GM12873 (cell line): ENCODE results near the gene PLPPR3.

Experiments used
- TF ChIP-seq, protein P1 (sequence below): IDR thresholded peaks from 2 replicates; pipeline ENCODE4 v1.5.1; 2012; ENCODE audit warnings: low read depth, mild to moderate bottlenecking, moderate library complexity, low read length, control low read depth; ENCODE audit not compliant: insufficient read depth; ENCODE audit errors: missing control alignments

PLPPR3 gene

DNA sequence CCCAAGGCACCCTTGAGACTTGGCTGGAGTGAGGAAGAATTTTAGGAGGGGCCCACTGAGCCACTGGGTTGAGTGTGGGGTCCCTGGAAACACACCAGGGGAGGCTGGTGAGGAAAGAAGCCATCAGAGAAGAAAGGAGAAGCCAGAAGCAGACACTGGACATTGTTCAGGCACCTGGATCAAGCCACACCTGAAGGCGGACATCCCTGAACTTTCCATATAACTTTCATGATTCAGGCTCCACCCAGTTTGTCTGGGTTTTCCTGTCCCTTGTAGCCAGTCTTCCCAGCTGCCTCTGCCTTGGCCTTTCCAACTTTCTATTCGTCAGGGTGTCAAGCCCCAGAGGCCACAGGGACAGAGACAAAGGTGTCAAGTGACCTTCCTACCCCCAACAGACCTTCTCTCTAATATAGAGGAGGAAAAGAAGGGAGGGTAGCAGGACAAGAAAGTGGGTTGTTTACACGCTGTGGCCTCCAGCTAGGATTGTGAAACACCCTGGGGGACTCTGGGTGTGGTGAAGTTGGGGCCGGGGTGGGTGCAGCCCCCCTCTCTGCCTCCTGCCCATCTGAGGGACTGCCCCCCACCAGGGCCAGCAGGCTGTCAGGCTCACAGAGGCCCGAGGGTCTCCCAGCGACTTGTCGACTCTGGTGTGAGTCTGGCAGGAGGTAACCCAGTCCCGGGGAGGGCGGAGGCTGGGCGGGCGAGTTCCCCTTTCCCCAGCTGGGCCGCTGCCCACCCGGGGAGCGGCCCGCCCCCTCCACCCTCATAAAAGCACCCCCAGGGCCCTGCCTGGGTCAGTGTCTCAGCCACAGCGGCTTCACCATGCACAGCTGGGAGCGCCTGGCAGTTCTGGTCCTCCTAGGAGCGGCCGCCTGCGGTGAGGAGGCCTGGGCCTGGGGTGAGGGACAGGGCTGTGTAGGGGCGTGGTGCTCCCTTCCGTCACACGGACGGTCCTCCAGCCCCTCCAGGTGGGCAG lies 37.4 kb upstream of the PLPPR3 start, which contains the start of gene CFD:
CFD (plus strand) TSS at position 797 of the 976 bp plus-strand sequence; CDS start at position 823, 26 bp downstream.
- TF ChIP-seq, protein P1, sequence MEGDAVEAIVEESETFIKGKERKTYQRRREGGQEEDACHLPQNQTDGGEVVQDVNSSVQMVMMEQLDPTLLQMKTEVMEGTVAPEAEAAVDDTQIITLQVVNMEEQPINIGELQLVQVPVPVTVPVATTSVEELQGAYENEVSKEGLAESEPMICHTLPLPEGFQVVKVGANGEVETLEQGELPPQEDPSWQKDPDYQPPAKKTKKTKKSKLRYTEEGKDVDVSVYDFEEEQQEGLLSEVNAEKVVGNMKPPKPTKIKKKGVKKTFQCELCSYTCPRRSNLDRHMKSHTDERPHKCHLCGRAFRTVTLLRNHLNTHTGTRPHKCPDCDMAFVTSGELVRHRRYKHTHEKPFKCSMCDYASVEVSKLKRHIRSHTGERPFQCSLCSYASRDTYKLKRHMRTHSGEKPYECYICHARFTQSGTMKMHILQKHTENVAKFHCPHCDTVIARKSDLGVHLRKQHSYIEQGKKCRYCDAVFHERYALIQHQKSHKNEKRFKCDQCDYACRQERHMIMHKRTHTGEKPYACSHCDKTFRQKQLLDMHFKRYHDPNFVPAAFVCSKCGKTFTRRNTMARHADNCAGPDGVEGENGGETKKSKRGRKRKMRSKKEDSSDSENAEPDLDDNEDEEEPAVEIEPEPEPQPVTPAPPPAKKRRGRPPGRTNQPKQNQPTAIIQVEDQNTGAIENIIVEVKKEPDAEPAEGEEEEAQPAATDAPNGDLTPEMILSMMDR, result no peak

- TF ChIP-seq, protein P1, result no peak
Measured at GRCh38 chr19:858284-858683, 36.5 kb upstream of the PLPPR3 start.

- TF ChIP-seq, protein P1, result no peak
Measured at GRCh38 chr19:855566-856120, 33.9 kb upstream of the PLPPR3 start.

DNA sequence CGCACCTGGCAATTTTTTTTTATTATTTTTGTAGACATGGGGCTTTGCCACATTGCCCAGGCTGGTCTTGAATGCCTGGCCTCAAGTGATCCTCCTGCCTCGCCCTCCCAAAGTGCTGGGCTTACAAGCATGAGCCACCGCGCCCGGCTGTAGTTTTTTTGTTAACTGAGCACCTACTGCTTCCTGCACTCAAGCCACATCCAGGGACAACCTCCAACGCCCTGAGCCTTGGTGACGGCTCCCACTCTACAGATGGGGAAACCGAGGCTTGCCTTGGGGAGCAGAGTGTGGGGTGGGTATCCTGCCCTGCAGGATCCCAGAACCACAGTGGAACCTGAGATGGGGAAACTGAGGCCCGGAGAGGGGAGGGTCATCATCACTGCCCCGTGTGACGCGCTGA lies 33.4 kb upstream of the PLPPR3 start:
- TF ChIP-seq, protein P1, result no peak

- TF ChIP-seq, protein P1, result no peak
Measured at GRCh38 chr19:854549-854948, 32.8 kb upstream of the PLPPR3 start.

DNA sequence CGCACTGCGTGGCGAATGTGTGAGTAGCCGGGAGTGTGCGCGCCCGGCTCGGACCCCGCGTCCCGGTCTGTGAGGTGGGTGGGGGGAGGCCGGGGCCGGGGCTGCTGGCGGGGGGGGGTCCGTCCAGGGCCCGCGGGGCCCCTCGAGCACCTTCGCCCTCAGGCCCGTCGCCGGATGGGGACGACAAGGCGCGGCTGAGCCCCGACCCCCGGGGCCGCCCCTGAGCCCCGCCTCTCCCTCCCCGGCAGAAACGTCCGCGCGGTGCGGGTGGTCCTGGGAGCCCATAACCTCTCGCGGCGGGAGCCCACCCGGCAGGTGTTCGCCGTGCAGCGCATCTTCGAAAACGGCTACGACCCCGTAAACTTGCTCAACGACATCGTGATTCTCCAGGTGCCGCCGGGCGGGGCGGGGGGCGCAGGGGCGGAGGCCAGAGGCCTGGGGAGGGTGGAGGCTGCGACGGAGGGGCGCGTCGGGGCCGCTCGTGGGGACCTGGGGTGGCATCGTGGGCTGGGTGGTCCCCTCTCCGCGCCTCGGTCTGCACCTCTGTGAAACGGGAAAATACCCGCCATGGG lies 31.3 kb upstream of the PLPPR3 start:
- TF ChIP-seq, protein P1, result no peak
